HG03442 (cell line): ENCODE data around the gene DNAH11.

Source experiments
- ATAC-seq: cut with Tn5 transposase; IDR thresholded peaks from one replicate; pipeline ENCODE4 v1.9.1; 2021; ENCODE audit warnings: mild to moderate bottlenecking, moderate library complexity; ENCODE audit not compliant: unreplicated experiment

DNAH11 gene

GRCh38 chr7:21948887-21949540, 406.2 kb downstream of the DNAH11 start:
- no peak for ATAC-seq
